Activated CD4-positive, CD25-positive, alpha-beta regulatory T cell treated with anti-CD3 and anti-CD28 coated beads, Interleukin-2, amount 50 U/mL, for 24 hours (primary cell): ENCODE data around the gene EWSR1.

ENCODE experiments used
- ATAC-seq, 2 donors: fragments of 150-1000 bp; cut with Tn5 transposase; one replicate each; pipeline ENCODE4 v1.10.0; 2021; ENCODE audit warnings: mild to moderate bottlenecking in 1 of 2, moderate library complexity in 1 of 2

The EWSR1 gene

GRCh38 chr22:29251265-29251664, 16.8 kb upstream of the EWSR1 start:
- ATAC-seq, result no peak

GRCh38 chr22:29251981-29252911, 15.8 kb upstream of the EWSR1 start:
- no peak for ATAC-seq

GRCh38 chr22:29253561-29254285, 14.3 kb upstream of the EWSR1 start:
- no peak for ATAC-seq

- no peak for ATAC-seq
Measured at GRCh38 chr22:29254286-29254660, 13.8 kb upstream of the EWSR1 start.

- no peak for ATAC-seq
Measured at GRCh38 chr22:29255064-29255621, 12.9 kb upstream of the EWSR1 start.

GRCh38 chr22:29256606-29257325, 11.3 kb upstream of the EWSR1 start:
- no peak for ATAC-seq

GRCh38 chr22:29257751-29258181, 10.3 kb upstream of the EWSR1 start:
- no peak for ATAC-seq

- ATAC-seq, result no peak
Measured at GRCh38 chr22:29258407-29259252, 9.4 kb upstream of the EWSR1 start.

GRCh38 chr22:29259253-29259899, 8.7 kb upstream of the EWSR1 start:
- no peak for ATAC-seq

- ATAC-seq, result no peak
Measured at GRCh38 chr22:29260031-29260560, 8.0 kb upstream of the EWSR1 start.

- ATAC-seq, result no peak
Measured at GRCh38 chr22:29260601-29261315, 7.3 kb upstream of the EWSR1 start.

GRCh38 chr22:29263791-29264276, 4.2 kb upstream of the EWSR1 start:
- no peak for ATAC-seq

GRCh38 chr22:29265305-29265704, 2.8 kb upstream of the EWSR1 start:
- no peak for ATAC-seq

GRCh38 chr22:29265929-29266328, 2.1 kb upstream of the EWSR1 start:
- ATAC-seq, result no peak

GRCh38 chr22:29266564-29267461, 1.3 kb upstream of the EWSR1 start:
- no peak for ATAC-seq

- ATAC-seq, result no peak
Measured at GRCh38 chr22:29267462-29267857, 608 bp upstream of the EWSR1 start.

GRCh38 chr22:29268511-29269229, 602 bp downstream of the EWSR1 start:
- peak; percentile 8 to 14 for ATAC-seq

- no peak for ATAC-seq
Measured at GRCh38 chr22:29269230-29269604, 1.1 kb downstream of the EWSR1 start.
